T-helper 2 cell treated with Interferon-gamma antibody and Interleukin-4, amounts not matched to agents 5 μg/mL and 100 μg/mL, for 36 hours (primary cell): ENCODE results near the gene NASP.

ENCODE experiments used
- DNase-seq: peaks from one replicate; pipeline ENCODE4 v3.0.0; 2021; ENCODE audit warnings: low spot score
- H3K27ac Mint-ChIP-seq: one replicate; pipeline ENCODE4 v1.8.0; 2021; ENCODE audit warnings: mild to moderate bottlenecking, mixed read lengths
- H3K27me3 Mint-ChIP-seq: one replicate; pipeline ENCODE4 v1.8.0; 2021; ENCODE audit warnings: low read depth, mixed read lengths
- H3K36me3 Mint-ChIP-seq: one replicate; pipeline ENCODE4 v1.8.0; 2021; ENCODE audit warnings: low read depth, mixed read lengths
- H3K4me1 Mint-ChIP-seq: one replicate; pipeline ENCODE4 v1.8.0; 2021; ENCODE audit warnings: low read depth, mixed read lengths
- H3K4me3 Mint-ChIP-seq: one replicate; pipeline ENCODE4 v1.8.0; 2022; ENCODE audit warnings: mild to moderate bottlenecking, moderate library complexity, mixed read lengths
- H3K9me3 Mint-ChIP-seq: one replicate; pipeline ENCODE4 v1.8.0; 2021; ENCODE audit warnings: mixed read lengths

NASP gene

GRCh38 chr1:45554198-45554597 lies 29.6 kb upstream of the NASP start:
- Mint-ChIP-seq H3K9me3 (no peaks in the 10 kb centered on the region), H3K4me3 (no peak overlapping the region), H3K36me3 (peaks cover 23% of the 10 kb centered on the region), H3K4me1 (peaks cover 19% of the 10 kb centered on the region), H3K27ac (no peak overlapping the region), H3K27me3 (no peaks in the 10 kb centered on the region)
- no peak for DNase-seq

GRCh38 chr1:45557422-45557944 lies 26.4 kb upstream of the NASP start:
- H3K9me3 Mint-ChIP-seq = no peaks in the 10 kb centered on the region
- H3K36me3 Mint-ChIP-seq = peaks cover 29% of the 10 kb centered on the region
- H3K27ac Mint-ChIP-seq = no peak overlapping the region
- no peak for DNase-seq
- H3K27me3 Mint-ChIP-seq = no peaks in the 10 kb centered on the region
- H3K4me1 Mint-ChIP-seq = peaks cover 13% of the 10 kb centered on the region
- no peak overlapping the region for H3K4me3 Mint-ChIP-seq

- H3K9me3 Mint-ChIP-seq = no peaks in the 10 kb centered on the region
- no peaks in the 10 kb centered on the region for H3K27me3 Mint-ChIP-seq
- H3K36me3 Mint-ChIP-seq = peaks cover 35% of the 10 kb centered on the region
- no peak overlapping the region for H3K27ac Mint-ChIP-seq
- no peak for DNase-seq
- peaks cover 4% of the 10 kb centered on the region for H3K4me1 Mint-ChIP-seq
- no peak overlapping the region for H3K4me3 Mint-ChIP-seq
Observed at GRCh38 chr1:45563843-45564242, 20.0 kb upstream of the NASP start.

- Mint-ChIP-seq H3K27ac (no peak overlapping the region), H3K4me3 (no peak overlapping the region), H3K27me3 (no peaks in the 10 kb centered on the region), H3K36me3 (peaks cover 41% of the 10 kb centered on the region), H3K9me3 (no peaks in the 10 kb centered on the region), H3K4me1 (no peaks in the 10 kb centered on the region)
- DNase-seq = no peak
Observed at GRCh38 chr1:45566722-45567121, 17.1 kb upstream of the NASP start.

GRCh38 chr1:45567911-45568310 lies 15.9 kb upstream of the NASP start:
- no peaks in the 10 kb centered on the region for H3K4me1 Mint-ChIP-seq
- H3K27me3 Mint-ChIP-seq = no peaks in the 10 kb centered on the region
- DNase-seq = no peak
- H3K4me3 Mint-ChIP-seq = no peak overlapping the region
- H3K27ac Mint-ChIP-seq = peak overlapping the region; percentile 29
- no peaks in the 10 kb centered on the region for H3K9me3 Mint-ChIP-seq
- H3K36me3 Mint-ChIP-seq = peaks cover 39% of the 10 kb centered on the region

GRCh38 chr1:45568421-45568820 lies 15.4 kb upstream of the NASP start:
- Mint-ChIP-seq H3K27me3 (no peaks in the 10 kb centered on the region), H3K36me3 (peaks cover 37% of the 10 kb centered on the region), H3K4me3 (no peak overlapping the region), H3K27ac (no peak overlapping the region), H3K4me1 (no peaks in the 10 kb centered on the region), H3K9me3 (no peaks in the 10 kb centered on the region)
- no peak for DNase-seq

- Mint-ChIP-seq H3K4me3 (no peak overlapping the region), H3K27ac (no peak overlapping the region), H3K36me3 (peaks cover 33% of the 10 kb centered on the region), H3K4me1 (no peaks in the 10 kb centered on the region), H3K27me3 (no peaks in the 10 kb centered on the region), H3K9me3 (no peaks in the 10 kb centered on the region)
- DNase-seq = no peak
Observed at GRCh38 chr1:45569571-45569961, 14.3 kb upstream of the NASP start.

GRCh38 chr1:45569962-45570581 lies 13.8 kb upstream of the NASP start:
- Mint-ChIP-seq H3K36me3 (peaks cover 33% of the 10 kb centered on the region), H3K27ac (no peak overlapping the region)

GRCh38 chr1:45570631-45571030 lies 13.2 kb upstream of the NASP start:
- H3K4me3 Mint-ChIP-seq = no peak overlapping the region
- H3K36me3 Mint-ChIP-seq = peaks cover 33% of the 10 kb centered on the region
- H3K27me3 Mint-ChIP-seq = no peaks in the 10 kb centered on the region
- no peak overlapping the region for H3K27ac Mint-ChIP-seq
- H3K9me3 Mint-ChIP-seq = no peaks in the 10 kb centered on the region
- no peaks in the 10 kb centered on the region for H3K4me1 Mint-ChIP-seq
- no peak for DNase-seq

More at GRCh38 chr1:45569962-45570581, 13.8 kb upstream of the NASP start:
- no peak overlapping the region for H3K4me3 Mint-ChIP-seq
- DNase-seq = peak; percentile 56
- H3K27me3 Mint-ChIP-seq = no peaks in the 10 kb centered on the region
- no peaks in the 10 kb centered on the region for H3K9me3 Mint-ChIP-seq
- H3K4me1 Mint-ChIP-seq = no peaks in the 10 kb centered on the region

- H3K4me3 Mint-ChIP-seq = no peak overlapping the region
Observed at GRCh38 chr1:45573231-45573804, 10.5 kb upstream of the NASP start.

GRCh38 chr1:45574105-45574626 lies 9.7 kb upstream of the NASP start:
- Mint-ChIP-seq H3K27me3 (no peaks in the 10 kb centered on the region), H3K36me3 (peaks cover 18% of the 10 kb centered on the region), H3K4me1 (no peaks in the 10 kb centered on the region), H3K4me3 (no peak overlapping the region), H3K9me3 (no peaks in the 10 kb centered on the region), H3K27ac (no peak overlapping the region)
- no peak for DNase-seq

More at GRCh38 chr1:45573231-45573804, 10.5 kb upstream of the NASP start:
- H3K9me3 Mint-ChIP-seq = no peaks in the 10 kb centered on the region
- no peak overlapping the region for H3K27ac Mint-ChIP-seq
- H3K4me1 Mint-ChIP-seq = no peaks in the 10 kb centered on the region
- peaks cover 18% of the 10 kb centered on the region for H3K36me3 Mint-ChIP-seq
- H3K27me3 Mint-ChIP-seq = no peaks in the 10 kb centered on the region
- no peak for DNase-seq

- peak overlapping the region; percentile 99 for H3K27ac Mint-ChIP-seq
- H3K4me1 Mint-ChIP-seq = peaks cover 22% of the 10 kb centered on the region
- H3K27me3 Mint-ChIP-seq = no peaks in the 10 kb centered on the region
- DNase-seq = peak; percentile 93
- peaks cover 20% of the 10 kb centered on the region for H3K36me3 Mint-ChIP-seq
- peak overlapping the region; percentile 91 for H3K4me3 Mint-ChIP-seq
- H3K9me3 Mint-ChIP-seq = no peaks in the 10 kb centered on the region
Observed at GRCh38 chr1:45583264-45583665, 576 bp upstream of the NASP start.

GRCh38 chr1:45584351-45585109 lies 689 bp downstream of the NASP start:
- no peaks in the 10 kb centered on the region for H3K27me3 Mint-ChIP-seq
- peak overlapping the region; percentile 91 for H3K4me3 Mint-ChIP-seq
- peak overlapping the region; percentile 99 for H3K27ac Mint-ChIP-seq
- H3K9me3 Mint-ChIP-seq = no peaks in the 10 kb centered on the region
- H3K36me3 Mint-ChIP-seq = peaks cover 20% of the 10 kb centered on the region
- peak; percentile 84 for DNase-seq
- H3K4me1 Mint-ChIP-seq = peaks cover 24% of the 10 kb centered on the region

GRCh38 chr1:45585110-45585426 lies 1.2 kb downstream of the NASP start:
- no peak for DNase-seq
- Mint-ChIP-seq H3K27ac (peak overlapping the region; percentile 99), H3K9me3 (no peaks in the 10 kb centered on the region), H3K4me1 (peaks cover 24% of the 10 kb centered on the region), H3K27me3 (no peaks in the 10 kb centered on the region), H3K4me3 (peak overlapping the region; percentile 91), H3K36me3 (peaks cover 20% of the 10 kb centered on the region)
